Activated CD8-positive, alpha-beta memory T cell treated with anti-CD3 and anti-CD28 coated beads for 36 hours (primary cell): ENCODE measurements around the gene GPATCH2. TPM values are rescaled to one million over a fixed set of nuclear protein-coding genes. Genes with fewer than 3 reads are reported as not detected.

Source experiments
- CTCF ChIA-PET: fragments of 350-600 bp; sonication (Branson Sonifier 250); formaldehyde crosslinking; loops from one replicate; lab custom pipeline; 2021; ENCODE audit warnings: antibody characterized with exemption; lab: Charles Lee
- POLR2A ChIA-PET: fragments of 350-600 bp; sonication (Branson Sonifier 250); formaldehyde crosslinking; loops from one replicate; lab custom pipeline; 2021; ENCODE audit warnings: antibody characterized with exemption; lab: Charles Lee
- total RNA-seq, 2 experiments: library from RNA; stranded (reverse); gene quantifications; one replicate each; pipeline ENCODE4 v1.2.3, GENCODE V29; 2021

GPATCH2 gene
- total RNA-seq: 1 to 10 TPM; 8.0 to 9.0 TPM

- ChIA-PET POLR2A (interaction anchor here (1.1 kb wide), 1 partner anchor 9 kb away, joined by 4 read pairs; no protein-coding TSS in a partner anchor), CTCF (interaction anchor here (0.8 to 1.4 kb wide), 2 partner anchors 9 to 13 kb away, joined by 3 to 5 read pairs; no protein-coding TSS in a partner anchor)
Measured at GRCh38 chr1:217630711-217631591, at the start of gene GPATCH2, which contains the start of gene SPATA17. Gene GPATCH2 (minus strand): TSS chr1:217631090. CDS start chr1:217630971, 119 bp downstream. Gene SPATA17 (plus strand): TSS chr1:217631344. CDS start chr1:217631379, 35 bp downstream.

DNA sequence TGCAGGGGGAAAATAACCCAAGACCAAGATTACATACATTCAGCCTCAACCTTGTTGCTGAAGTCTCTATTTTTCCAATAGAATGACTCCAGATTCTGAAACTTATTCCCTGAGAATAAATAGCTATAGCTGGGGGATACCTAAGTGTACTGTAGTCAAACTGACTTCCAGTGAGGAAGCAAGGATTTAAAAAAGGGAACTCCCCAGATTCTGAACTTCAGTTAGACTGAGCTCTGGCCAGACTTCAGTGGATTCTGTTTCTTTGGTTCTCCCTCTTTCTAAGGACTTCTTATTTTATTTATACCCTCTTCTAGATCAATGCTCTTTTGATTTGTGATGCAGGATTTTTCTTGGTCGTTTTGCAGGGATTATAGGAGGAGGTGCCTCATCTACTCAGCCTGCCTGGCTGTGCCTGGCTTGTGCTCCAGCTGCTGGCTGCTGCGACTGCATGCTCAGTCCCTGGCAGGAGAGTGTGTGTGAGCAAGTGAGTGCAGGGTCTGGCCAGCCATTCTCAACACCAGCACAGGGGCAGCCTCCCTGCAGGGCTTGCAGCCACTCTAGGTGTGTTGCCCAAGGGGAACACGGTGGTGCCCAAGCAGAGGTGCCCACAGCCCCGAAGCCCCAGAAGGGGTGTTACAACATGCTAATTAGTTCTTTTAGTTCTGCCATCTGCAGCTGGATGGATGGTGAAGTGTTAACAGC is 43.3 kb upstream of the GPATCH2 start:
- ChIA-PET POLR2A (no interaction called here), CTCF (no interaction called here)

DNA sequence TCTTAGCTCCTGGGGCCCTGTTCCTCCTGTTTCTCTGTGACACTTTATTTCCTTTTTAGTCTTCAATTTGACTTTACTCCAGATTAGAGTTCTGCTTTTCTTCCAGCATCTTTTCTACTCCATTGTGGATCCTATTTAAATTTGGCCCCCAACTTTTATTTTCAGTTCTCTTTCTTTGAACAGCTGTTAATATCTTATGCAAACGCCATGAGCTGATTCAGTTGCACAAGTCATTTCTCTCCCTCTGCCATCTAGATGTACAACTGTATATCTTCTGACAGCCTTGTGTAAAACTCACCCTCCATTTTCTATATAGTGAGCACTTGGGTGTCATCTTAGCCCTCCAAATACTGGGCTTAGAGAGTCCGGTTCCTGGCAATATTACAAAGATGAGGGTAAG is 42.5 kb upstream of the GPATCH2 start:
- CTCF ChIA-PET: no interaction called here
- POLR2A ChIA-PET: no interaction called here

DNA sequence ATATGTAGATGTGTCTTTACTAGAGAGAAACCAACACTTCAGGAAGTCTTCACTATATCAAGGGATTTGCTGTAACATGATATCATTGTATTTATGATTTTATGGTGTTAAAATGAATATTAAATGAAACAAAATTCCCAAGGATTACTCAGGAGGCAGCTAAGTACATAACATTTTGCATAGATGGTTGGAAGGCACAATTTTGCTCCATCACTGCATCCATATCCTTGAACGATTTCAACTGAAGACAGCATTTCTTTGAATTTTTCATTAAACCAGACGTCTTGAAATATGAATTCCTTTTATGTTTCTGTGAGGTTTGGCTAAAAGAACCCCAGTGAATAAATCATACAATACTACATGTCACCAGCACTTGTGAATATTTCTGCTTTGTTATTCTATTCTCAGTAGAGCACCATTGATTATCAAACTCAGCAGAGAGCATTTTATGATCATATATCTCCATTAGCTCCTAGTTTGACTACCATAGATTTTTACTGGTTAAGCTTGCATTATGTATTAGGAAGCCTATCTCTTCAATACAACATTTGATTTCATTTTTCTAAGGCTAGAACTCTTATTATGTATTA is 37.6 kb upstream of the GPATCH2 start:
- POLR2A ChIA-PET: no interaction called here
- CTCF ChIA-PET: no interaction called here

DNA sequence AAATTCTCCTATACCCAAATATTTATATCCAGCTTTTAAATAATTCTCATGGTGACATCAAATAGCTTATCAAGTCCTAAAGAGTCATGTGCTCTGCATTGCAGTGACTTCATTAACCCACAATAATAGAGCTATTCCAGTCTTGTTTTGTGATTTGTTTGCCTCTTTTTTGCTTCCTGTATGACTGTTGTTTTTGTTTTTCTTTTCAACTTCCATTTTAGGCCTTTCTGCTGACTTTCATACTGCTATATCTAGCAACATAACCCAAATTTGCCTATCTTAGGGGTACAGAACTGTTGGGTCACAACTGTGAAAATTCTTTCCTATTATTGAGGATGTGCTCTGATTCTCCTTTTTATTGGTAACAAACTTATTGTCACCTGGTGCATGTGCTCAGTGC is 30.5 kb upstream of the GPATCH2 start:
- POLR2A ChIA-PET: no interaction called here
- CTCF ChIA-PET: interaction anchor here (1.5 kb wide), 1 partner anchor 13 kb away, joined by 3 read pairs; no protein-coding TSS in a partner anchor

GRCh38 chr1:217660353-217661062 is 29.6 kb upstream of the GPATCH2 start:
- CTCF ChIA-PET: interaction anchor here (1.5 kb wide), 1 partner anchor 12 kb away, joined by 3 read pairs; no protein-coding TSS in a partner anchor
- POLR2A ChIA-PET: no interaction called here

- POLR2A ChIA-PET: no interaction called here
- CTCF ChIA-PET: no interaction called here
Measured at GRCh38 chr1:217650674-217651073, 19.8 kb upstream of the GPATCH2 start.

- ChIA-PET POLR2A (no interaction called here), CTCF (no interaction called here)
Measured at GRCh38 chr1:217647791-217648190, 16.9 kb upstream of the GPATCH2 start.

DNA sequence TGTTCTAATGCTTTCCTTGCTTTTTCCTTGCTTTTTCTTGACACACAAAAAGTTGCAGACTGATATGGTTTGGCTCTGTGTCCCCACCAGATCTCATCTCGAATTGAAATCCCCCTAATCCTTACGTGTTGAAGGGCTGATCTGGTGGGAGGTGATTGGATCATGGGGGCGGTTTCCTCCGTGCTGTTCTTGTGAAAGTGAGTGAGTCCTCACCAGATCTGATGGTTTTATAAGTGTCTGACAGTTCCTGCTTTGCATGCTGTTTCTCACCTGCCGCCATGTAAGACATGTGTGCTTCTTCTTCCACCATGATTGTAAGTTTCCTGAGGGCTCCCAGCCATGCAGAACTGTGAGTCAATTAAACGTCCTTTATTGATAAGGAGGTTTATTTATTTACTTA is 11.6 kb upstream of the GPATCH2 start:
- ChIA-PET POLR2A (no interaction called here), CTCF (no interaction called here)

DNA sequence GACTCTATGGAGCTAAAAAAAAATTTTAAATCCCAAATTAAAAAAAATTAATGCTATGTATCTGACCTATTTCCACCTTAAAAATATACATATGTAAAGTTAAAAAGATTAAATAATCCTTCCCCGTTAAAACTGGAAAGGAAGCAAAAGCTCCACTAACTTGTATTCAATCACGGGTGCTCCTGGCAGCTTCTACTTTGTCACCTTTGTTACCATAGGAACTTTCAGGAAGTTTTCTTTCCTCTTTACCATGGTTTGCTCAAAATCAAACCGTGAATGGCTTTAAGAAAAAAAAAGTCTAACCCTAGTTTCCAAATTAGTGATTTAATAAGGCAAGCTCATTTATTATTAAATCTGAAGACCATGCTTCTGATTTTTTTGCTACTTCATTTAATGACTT is 3.5 kb downstream of the GPATCH2 start:
- POLR2A ChIA-PET: no interaction called here
- CTCF ChIA-PET: interaction anchor here (0.5 kb wide), 1 partner anchor 44 kb away, joined by 4 read pairs; no protein-coding TSS in a partner anchor

GRCh38 chr1:217626321-217626720 is 4.6 kb downstream of the GPATCH2 start:
- CTCF ChIA-PET: no interaction called here
- POLR2A ChIA-PET: no interaction called here

DNA sequence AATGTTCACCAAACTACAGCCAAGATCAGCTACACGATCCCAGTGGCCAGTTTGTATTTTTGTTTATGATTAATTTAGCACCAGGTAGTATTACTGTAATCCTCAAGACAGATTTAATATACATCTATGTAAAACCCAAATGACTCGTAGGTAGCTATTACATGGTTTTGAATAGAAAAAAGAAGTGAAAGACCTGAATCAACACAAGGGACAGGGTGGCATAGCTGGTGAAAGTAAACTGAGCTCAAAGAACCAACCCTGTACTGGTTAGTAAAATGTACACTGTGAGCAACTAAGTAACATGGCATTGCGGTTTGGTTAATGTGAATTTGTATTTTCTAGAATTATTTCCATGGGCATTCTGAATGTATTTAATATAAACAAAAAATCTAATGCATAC is 8.8 kb downstream of the GPATCH2 start:
- ChIA-PET POLR2A (interaction anchor here (1.4 kb wide), 1 partner anchor 9 kb away, joined by 4 read pairs; the partner anchor contains the start of genes GPATCH2 and SPATA17), CTCF (interaction anchor here (1.2 kb wide), 1 partner anchor 9 kb away, joined by 5 read pairs; the partner anchor contains the start of gene GPATCH2)

DNA sequence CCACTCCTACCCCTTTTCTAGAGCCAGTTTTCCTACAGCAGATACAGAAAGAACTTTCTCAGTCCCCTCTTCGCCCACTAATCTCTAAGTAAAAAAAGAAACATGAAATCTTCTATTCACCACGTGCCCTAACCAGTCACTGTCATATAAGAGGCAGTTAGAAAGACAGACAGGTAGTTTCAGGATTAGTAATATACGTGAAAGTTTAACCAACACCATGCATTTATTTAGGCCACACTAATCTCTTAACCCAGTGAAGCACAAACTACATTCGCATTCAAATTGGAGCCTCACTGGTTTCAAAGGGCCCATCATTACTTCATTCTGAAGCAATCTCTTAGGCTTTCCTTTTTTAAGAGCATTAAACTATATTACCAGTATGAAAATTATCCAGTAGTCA is 10.1 kb downstream of the GPATCH2 start:
- POLR2A ChIA-PET: no interaction called here

GRCh38 chr1:217617126-217617525 is 13.8 kb downstream of the GPATCH2 start:
- ChIA-PET POLR2A (no interaction called here), CTCF (no interaction called here)

More for the DNA sequence above, 10.1 kb downstream of the GPATCH2 start:
- CTCF ChIA-PET: no interaction called here

DNA sequence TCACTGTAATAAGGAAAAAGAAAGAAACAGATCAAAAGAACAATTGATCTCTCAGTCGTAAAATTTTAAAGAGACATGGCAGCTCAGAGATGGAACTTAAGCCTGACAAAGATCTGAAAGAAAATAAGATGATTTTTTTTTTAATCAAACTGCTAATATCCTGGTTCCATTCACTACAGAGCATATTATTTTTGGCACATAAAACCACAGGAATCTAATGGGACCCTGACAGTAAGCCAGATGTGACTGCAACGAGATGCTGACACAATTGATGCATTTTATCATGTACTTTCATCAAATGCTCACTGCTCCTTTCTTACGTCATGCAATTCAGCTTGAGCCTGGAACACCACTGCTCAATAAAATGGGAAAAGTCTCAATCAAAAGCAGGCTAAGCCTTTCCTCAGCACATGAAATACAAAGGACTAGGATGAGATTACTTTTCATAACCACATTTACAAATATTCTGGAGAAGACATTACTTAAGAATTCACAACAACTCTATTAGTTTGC is 16.6 kb downstream of the GPATCH2 start:
- POLR2A ChIA-PET: no interaction called here
- CTCF ChIA-PET: no interaction called here

GRCh38 chr1:217605390-217605789 is 25.5 kb downstream of the GPATCH2 start:
- CTCF ChIA-PET: no interaction called here
- POLR2A ChIA-PET: no interaction called here

DNA sequence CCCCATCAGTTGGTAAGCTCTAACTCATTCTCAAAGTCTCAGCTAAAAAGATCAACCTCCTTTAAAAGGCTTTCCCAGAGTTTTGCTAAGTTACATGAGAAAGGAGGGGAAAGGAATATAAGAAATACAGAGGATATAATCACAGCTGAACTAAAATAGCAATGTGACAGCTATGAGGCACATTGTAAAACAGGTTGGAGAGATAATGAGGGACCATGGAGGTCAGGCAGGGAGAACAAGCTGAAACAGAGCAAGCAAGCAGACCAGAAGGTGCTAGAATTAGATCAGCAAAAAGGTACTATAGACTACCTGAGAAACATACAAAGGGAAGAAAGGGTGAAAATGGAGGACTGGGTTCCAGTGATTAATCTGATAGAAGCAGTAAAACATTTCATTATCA is 28.5 kb downstream of the GPATCH2 start:
- CTCF ChIA-PET: no interaction called here
- POLR2A ChIA-PET: no interaction called here

- CTCF ChIA-PET: no interaction called here
- POLR2A ChIA-PET: no interaction called here
Measured at GRCh38 chr1:217599154-217599553, 31.7 kb downstream of the GPATCH2 start.

- ChIA-PET CTCF (no interaction called here), POLR2A (no interaction called here)
Measured at GRCh38 chr1:217590598-217590997, 40.3 kb downstream of the GPATCH2 start.
